ENCODE results near the gene RAPGEF6.
"Not testable (repeated sequence)": the region's sequence is repeated elsewhere in the genome, so short reads cannot be mapped to it uniquely, and the experiment has no call there.

RAPGEF6 gene

GRCh38 chr5:131487371-131487770 is 147.7 kb downstream of the RAPGEF6 start:
- not testable (repeated sequence) for DNase-seq

- no peak for DNase-seq
Measured at GRCh38 chr5:131482617-131483016, 152.4 kb downstream of the RAPGEF6 start.

- DNase-seq = no peak
Measured at GRCh38 chr5:131481569-131481968, 153.5 kb downstream of the RAPGEF6 start.

GRCh38 chr5:131475541-131475941 is 159.5 kb downstream of the RAPGEF6 start:
- no peak for DNase-seq

GRCh38 chr5:131473731-131474130 is 161.3 kb downstream of the RAPGEF6 start:
- DNase-seq = no peak

- peak in 1 of 2 donors; percentile 20 for DNase-seq
Measured at GRCh38 chr5:131466171-131466766, 168.8 kb downstream of the RAPGEF6 start.

- no peak for DNase-seq
Measured at GRCh38 chr5:131463656-131464055, 171.4 kb downstream of the RAPGEF6 start.

GRCh38 chr5:131462454-131462853 is 172.6 kb downstream of the RAPGEF6 start:
- DNase-seq = no peak

- DNase-seq = no peak
Measured at GRCh38 chr5:131461742-131462141, 173.3 kb downstream of the RAPGEF6 start.

GRCh38 chr5:131460867-131461572 is 174.0 kb downstream of the RAPGEF6 start:
- DNase-seq = no peak

- no peak for DNase-seq
Measured at GRCh38 chr5:131460133-131460532, 174.9 kb downstream of the RAPGEF6 start.

GRCh38 chr5:131459216-131459615 is 175.8 kb downstream of the RAPGEF6 start:
- DNase-seq = no peak

- DNase-seq = no peak
Measured at GRCh38 chr5:131457193-131457592, 177.8 kb downstream of the RAPGEF6 start.

GRCh38 chr5:131450941-131451340 is 184.1 kb downstream of the RAPGEF6 start:
- DNase-seq = no peak

GRCh38 chr5:131441184-131441583 is 193.8 kb downstream of the RAPGEF6 start:
- DNase-seq = no peak

GRCh38 chr5:131436081-131436480 is 198.9 kb downstream of the RAPGEF6 start:
- no peak for DNase-seq

GRCh38 chr5:131433109-131433508 is 201.9 kb downstream of the RAPGEF6 start:
- no peak for DNase-seq

- no peak for DNase-seq
Measured at GRCh38 chr5:131431794-131432193, 203.2 kb downstream of the RAPGEF6 start.

GRCh38 chr5:131430794-131431193 is 204.2 kb downstream of the RAPGEF6 start:
- no peak for DNase-seq

- no peak for DNase-seq
Measured at GRCh38 chr5:131426011-131426410, 209.0 kb downstream of the RAPGEF6 start.

GRCh38 chr5:131423056-131423455 is 212.0 kb downstream of the RAPGEF6 start:
- DNase-seq = no peak

- DNase-seq = no peak
Measured at GRCh38 chr5:131419877-131420276, 215.2 kb downstream of the RAPGEF6 start.

GRCh38 chr5:131418846-131419245 is 216.2 kb downstream of the RAPGEF6 start:
- no peak for DNase-seq

GRCh38 chr5:131417240-131417869 is 217.7 kb downstream of the RAPGEF6 start:
- DNase-seq = peak; percentile 90 to 91
